Measurements from ENCODE around the gene ARF1. TPM values are rescaled to one million over a fixed set of nuclear protein-coding genes. Genes with fewer than 3 reads are reported as not detected.

Gene ARF1
- total RNA-seq, 1 donor from 2014 or later = 447 TPM

GRCh38 chr1:228084325-228084724, 1.8 kb downstream of the ARF1 start:
- Histone ChIP-seq H3K4me1 (peaks cover 37 to 56% of the 10 kb centered on the region in 2 donors), H3K9me3 (no peaks in the 10 kb centered on the region), H3K27me3 (no peaks in the 10 kb centered on the region), H3K27ac (peak overlapping the region; percentile 99 to 100), H3K4me3 (peak overlapping the region; percentile 97 to 100), H3K36me3 (peaks cover 5% of the 10 kb centered on the region in 2 donors)
- DNase-seq (ENCODE audit: low spot score in 2 of 2) = no peak
- intact Hi-C loops (cut with DNase I) = loop anchor here (5.0 kb wide), 2 partner anchors 347 to 522 kb away; partner anchors contain the start of genes JMJD4, SNAP47 and ZNF678
- TF ChIP-seq, protein P1, sequence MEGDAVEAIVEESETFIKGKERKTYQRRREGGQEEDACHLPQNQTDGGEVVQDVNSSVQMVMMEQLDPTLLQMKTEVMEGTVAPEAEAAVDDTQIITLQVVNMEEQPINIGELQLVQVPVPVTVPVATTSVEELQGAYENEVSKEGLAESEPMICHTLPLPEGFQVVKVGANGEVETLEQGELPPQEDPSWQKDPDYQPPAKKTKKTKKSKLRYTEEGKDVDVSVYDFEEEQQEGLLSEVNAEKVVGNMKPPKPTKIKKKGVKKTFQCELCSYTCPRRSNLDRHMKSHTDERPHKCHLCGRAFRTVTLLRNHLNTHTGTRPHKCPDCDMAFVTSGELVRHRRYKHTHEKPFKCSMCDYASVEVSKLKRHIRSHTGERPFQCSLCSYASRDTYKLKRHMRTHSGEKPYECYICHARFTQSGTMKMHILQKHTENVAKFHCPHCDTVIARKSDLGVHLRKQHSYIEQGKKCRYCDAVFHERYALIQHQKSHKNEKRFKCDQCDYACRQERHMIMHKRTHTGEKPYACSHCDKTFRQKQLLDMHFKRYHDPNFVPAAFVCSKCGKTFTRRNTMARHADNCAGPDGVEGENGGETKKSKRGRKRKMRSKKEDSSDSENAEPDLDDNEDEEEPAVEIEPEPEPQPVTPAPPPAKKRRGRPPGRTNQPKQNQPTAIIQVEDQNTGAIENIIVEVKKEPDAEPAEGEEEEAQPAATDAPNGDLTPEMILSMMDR (IDR thresholded peaks at IDR 0.05) = no peak

DNA sequence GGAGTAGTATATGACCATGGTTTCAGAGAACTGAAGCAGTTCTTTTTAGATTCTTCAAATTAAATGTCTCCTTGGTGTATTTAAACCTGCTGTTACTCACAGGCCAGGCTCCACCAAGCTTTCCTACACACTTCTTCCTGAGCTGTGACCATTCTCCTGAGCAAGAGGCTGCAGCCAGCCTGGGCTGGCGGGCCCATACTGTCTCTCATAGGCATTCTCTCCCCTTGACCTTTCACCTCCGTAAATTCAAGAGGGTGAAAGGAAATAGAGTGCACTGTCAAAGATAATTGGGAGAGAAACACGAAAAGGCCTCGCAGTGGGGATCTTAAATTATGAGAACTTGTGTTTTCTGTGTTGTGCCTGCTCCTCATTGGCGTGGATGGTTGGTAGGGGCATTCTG, 2.3 kb downstream of the ARF1 start:
- intact Hi-C loops (cut with DNase I) = loop anchor here (5.0 kb wide), 2 partner anchors 347 to 522 kb away; partner anchors contain the start of genes JMJD4, SNAP47 and ZNF678
- no peaks in the 10 kb centered on the region for H3K27me3 ChIP-seq
- TF ChIP-seq, protein P1 (IDR thresholded peaks at IDR 0.05) = no peak
- no peak for DNase-seq (ENCODE audit: low spot score in 2 of 2)
- peak overlapping the region; percentile 60 to 100 for H3K27ac ChIP-seq
- H3K4me1 ChIP-seq = peaks cover 40 to 60% of the 10 kb centered on the region in 2 donors
- peaks cover 5% of the 10 kb centered on the region in 2 donors for H3K36me3 ChIP-seq
- peak overlapping the region; percentile 97 to 100 for H3K4me3 ChIP-seq
- H3K9me3 ChIP-seq = no peaks in the 10 kb centered on the region

DNA sequence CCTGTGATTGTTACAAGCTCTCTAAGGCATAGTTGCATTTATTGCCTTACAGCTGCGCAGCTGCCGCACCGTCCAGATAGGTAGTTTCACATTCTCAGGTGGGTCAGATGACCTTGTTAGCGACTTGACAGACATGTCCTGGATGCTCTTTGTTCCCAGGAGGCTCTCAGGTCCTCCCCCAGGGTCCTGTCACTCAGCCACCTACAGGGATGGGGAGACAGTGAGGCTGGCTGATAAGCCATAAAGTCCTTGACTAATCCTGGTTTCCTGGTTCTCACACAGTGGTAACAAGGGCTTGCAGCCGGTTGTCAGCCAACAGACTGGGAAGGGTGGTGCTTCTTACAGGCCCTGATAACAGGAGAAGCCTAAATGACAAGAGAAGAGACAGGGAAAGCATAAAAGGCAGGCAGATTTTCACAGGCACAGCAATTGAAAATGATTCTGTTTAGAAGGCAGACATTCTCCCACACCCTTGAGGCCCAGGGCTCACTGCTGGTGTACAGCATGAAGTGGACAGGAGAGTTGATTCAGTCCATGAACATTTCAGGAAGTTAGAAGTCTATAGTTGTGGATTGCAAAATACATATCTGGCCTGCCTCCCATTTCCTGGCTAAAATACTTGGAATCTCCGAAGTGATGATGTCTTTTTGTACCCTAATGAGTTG, 2.9 kb downstream of the ARF1 start:
- DNase-seq (ENCODE audit: low spot score in 2 of 2) = no peak
- H3K4me1 ChIP-seq = peaks cover 45 to 66% of the 10 kb centered on the region in 2 donors
- peak overlapping the region; percentile 97 to 100 for H3K4me3 ChIP-seq
- H3K27ac ChIP-seq = peak overlapping the region; percentile 60 to 100
- intact Hi-C loops (cut with DNase I) = no loop called here
- H3K9me3 ChIP-seq = no peaks in the 10 kb centered on the region
- H3K27me3 ChIP-seq = no peaks in the 10 kb centered on the region
- TF ChIP-seq, protein P1 (IDR thresholded peaks at IDR 0.05) = no peak
- H3K36me3 ChIP-seq = peaks cover 5% of the 10 kb centered on the region in 2 donors

DNA sequence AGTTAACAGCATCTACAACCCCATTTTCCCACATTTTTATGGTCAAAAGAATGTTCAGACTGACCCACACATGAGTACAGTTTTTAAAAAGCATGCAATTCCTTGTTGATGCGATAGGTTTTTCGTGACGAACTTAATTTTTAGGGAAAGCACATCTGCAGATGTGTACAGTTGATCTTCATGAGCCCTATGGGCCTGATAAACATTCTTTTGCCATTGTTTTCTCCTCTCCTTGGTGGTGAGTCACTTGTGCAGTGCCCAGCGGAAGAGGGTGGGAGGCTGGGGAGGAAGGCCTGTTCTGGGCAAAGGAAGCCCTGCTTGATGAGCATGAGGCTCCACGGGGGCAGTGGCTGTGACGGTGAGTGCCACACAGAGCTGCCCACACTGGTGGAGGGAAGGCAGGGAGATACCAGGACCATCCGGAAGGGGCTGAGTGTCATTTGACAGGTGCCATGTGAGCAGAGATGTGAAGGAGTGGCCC, 5.3 kb downstream of the ARF1 start:
- Histone ChIP-seq H3K27ac (peak overlapping the region; percentile 29 to 49), H3K27me3 (no peaks in the 10 kb centered on the region), H3K4me3 (peak overlapping the region; percentile 33), H3K36me3 (peaks cover 5% of the 10 kb centered on the region in 2 donors), H3K4me1 (peaks cover 46 to 67% of the 10 kb centered on the region in 2 donors), H3K9me3 (no peaks in the 10 kb centered on the region)
- no peak for DNase-seq (ENCODE audit: low spot score in 2 of 2)
- TF ChIP-seq, protein P1 (IDR thresholded peaks at IDR 0.05) = peak in 1 of 3 experiments; percentile 2
- intact Hi-C loops (cut with DNase I) = no loop called here

GRCh38 chr1:228088586-228089498, 6.3 kb downstream of the ARF1 start:
- DNase-seq (ENCODE audit: low spot score in 2 of 2) = no peak
- H3K9me3 ChIP-seq = no peaks in the 10 kb centered on the region
- intact Hi-C loops (cut with DNase I) = no loop called here
- TF ChIP-seq, protein P1 (IDR thresholded peaks at IDR 0.05) = no peak
- H3K4me1 ChIP-seq = peaks cover 46 to 67% of the 10 kb centered on the region in 2 donors
- no peak overlapping the region for H3K4me3 ChIP-seq
- peak overlapping the region; percentile 5 to 14 for H3K27ac ChIP-seq
- H3K36me3 ChIP-seq = peaks cover 5% of the 10 kb centered on the region in 2 donors
- H3K27me3 ChIP-seq = no peaks in the 10 kb centered on the region
